ENCODE results near the gene IPO11.

DNA sequence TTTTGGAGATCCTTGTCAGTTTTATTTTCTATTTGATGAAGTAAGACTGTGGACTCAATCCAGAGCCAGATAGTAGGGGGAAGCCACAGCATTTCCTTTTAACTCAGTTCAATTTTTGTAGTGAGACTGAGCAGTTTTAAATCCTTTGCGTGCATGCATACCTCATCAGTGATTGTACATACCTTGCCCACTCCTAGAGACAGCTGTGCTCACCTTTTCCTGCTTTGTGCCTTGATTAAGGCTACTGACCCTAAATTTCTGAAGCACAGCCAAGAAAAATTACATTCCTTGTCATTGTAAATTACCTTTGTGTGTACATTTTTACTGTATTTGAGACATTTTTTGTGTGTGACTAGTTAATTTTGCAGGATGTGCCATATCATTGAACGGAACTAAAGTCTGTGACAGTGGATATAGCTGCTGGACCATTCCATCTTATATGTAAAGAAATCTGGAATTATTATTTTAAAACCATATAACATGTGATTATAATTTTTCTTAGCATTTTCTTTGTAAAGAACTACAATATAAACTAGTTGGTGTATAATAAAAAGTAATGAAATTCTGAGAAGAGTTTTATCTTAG, 26.7 kb upstream of the IPO11 start:
- TF ChIP-seq, protein P1, sequence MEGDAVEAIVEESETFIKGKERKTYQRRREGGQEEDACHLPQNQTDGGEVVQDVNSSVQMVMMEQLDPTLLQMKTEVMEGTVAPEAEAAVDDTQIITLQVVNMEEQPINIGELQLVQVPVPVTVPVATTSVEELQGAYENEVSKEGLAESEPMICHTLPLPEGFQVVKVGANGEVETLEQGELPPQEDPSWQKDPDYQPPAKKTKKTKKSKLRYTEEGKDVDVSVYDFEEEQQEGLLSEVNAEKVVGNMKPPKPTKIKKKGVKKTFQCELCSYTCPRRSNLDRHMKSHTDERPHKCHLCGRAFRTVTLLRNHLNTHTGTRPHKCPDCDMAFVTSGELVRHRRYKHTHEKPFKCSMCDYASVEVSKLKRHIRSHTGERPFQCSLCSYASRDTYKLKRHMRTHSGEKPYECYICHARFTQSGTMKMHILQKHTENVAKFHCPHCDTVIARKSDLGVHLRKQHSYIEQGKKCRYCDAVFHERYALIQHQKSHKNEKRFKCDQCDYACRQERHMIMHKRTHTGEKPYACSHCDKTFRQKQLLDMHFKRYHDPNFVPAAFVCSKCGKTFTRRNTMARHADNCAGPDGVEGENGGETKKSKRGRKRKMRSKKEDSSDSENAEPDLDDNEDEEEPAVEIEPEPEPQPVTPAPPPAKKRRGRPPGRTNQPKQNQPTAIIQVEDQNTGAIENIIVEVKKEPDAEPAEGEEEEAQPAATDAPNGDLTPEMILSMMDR (conservative IDR thresholded peaks at IDR 0.05; ENCODE audit: low read depth in 2 of 2): no peak
- TF ChIP-seq, protein P2, sequence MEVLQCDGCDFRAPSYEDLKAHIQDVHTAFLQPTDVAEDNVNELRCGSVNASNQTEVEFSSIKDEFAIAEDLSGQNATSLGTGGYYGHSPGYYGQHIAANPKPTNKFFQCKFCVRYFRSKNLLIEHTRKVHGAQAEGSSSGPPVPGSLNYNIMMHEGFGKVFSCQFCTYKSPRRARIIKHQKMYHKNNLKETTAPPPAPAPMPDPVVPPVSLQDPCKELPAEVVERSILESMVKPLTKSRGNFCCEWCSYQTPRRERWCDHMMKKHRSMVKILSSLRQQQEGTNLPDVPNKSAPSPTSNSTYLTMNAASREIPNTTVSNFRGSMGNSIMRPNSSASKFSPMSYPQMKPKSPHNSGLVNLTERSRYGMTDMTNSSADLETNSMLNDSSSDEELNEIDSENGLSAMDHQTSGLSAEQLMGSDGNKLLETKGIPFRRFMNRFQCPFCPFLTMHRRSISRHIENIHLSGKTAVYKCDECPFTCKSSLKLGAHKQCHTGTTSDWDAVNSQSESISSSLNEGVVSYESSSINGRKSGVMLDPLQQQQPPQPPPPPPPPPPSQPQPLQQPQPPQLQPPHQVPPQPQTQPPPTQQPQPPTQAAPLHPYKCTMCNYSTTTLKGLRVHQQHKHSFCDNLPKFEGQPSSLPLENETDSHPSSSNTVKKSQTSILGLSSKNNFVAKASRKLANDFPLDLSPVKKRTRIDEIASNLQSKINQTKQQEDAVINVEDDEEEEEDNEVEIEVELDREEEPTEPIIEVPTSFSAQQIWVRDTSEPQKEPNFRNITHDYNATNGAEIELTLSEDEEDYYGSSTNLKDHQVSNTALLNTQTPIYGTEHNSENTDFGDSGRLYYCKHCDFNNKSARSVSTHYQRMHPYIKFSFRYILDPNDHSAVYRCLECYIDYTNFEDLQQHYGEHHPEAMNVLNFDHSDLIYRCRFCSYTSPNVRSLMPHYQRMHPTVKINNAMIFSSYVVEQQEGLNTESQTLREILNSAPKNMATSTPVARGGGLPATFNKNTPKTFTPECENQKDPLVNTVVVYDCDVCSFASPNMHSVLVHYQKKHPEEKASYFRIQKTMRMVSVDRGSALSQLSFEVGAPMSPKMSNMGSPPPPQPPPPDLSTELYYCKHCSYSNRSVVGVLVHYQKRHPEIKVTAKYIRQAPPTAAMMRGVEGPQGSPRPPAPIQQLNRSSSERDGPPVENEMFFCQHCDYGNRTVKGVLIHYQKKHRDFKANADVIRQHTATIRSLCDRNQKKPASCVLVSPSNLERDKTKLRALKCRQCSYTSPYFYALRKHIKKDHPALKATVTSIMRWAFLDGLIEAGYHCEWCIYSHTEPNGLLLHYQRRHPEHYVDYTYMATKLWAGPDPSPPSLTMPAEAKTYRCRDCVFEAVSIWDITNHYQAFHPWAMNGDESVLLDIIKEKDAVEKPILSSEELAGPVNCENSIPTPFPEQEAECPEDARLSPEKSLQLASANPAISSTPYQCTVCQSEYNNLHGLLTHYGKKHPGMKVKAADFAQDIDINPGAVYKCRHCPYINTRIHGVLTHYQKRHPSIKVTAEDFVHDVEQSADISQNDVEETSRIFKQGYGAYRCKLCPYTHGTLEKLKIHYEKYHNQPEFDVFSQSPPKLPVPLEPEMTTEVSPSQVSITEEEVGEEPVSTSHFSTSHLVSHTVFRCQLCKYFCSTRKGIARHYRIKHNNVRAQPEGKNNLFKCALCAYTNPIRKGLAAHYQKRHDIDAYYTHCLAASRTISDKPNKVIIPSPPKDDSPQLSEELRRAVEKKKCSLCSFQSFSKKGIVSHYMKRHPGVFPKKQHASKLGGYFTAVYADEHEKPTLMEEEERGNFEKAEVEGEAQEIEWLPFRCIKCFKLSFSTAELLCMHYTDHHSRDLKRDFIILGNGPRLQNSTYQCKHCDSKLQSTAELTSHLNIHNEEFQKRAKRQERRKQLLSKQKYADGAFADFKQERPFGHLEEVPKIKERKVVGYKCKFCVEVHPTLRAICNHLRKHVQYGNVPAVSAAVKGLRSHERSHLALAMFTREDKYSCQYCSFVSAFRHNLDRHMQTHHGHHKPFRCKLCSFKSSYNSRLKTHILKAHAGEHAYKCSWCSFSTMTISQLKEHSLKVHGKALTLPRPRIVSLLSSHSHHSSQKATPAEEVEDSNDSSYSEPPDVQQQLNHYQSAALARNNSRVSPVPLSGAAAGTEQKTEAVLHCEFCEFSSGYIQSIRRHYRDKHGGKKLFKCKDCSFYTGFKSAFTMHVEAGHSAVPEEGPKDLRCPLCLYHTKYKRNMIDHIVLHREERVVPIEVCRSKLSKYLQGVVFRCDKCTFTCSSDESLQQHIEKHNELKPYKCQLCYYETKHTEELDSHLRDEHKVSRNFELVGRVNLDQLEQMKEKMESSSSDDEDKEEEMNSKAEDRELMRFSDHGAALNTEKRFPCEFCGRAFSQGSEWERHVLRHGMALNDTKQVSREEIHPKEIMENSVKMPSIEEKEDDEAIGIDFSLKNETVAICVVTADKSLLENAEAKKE (CRISPR knock-in tag; IDR thresholded peaks at IDR 0.05): no peak
- TF ChIP-seq CREB1 (CRISPR knock-in tag; IDR thresholded peaks at IDR 0.05; ENCODE audit: low read depth): no peak
- TF ChIP-seq JUNB (IDR thresholded peaks at IDR 0.05; ENCODE audit: unreplicated experiment): no peak

Data from GM23338 (cell line).